GM12878 (cell line): ENCODE measurements around the gene VWA3A. TPM values are rescaled to one million over a fixed set of nuclear protein-coding genes. Genes with fewer than 3 reads are reported as not detected.

ENCODE experiments used
- ATAC-seq: fragments of 200-7000 bp; cut with Tn5 transposase; 3 replicates; pipeline ENCODE4 v1.9.1; 2020; ENCODE audit warnings: mild to moderate bottlenecking, moderate library complexity
- BruUV-seq: library from RNA; stranded (reverse); fragments of 400-500 nt; replicated peaks from 2 replicates; lab custom pipeline; 2021; lab: Mats Ljungman, UMichigan
- CTCF ChIA-PET: fragments of 300-600 bp; sonication (Branson Sonifier 250); formaldehyde crosslinking; extraction: SDS; loops from one replicate; lab custom pipeline; 2021; ENCODE audit warnings: inconsistent platforms; lab: Yijun Ruan, JAX
- POLR2A ChIA-PET: fragments of 350-600 bp; formaldehyde crosslinking; extraction: SDS; loops from one replicate; lab custom pipeline; 2021; ENCODE audit warnings: inconsistent platforms; lab: Charles Lee
- RAD21 ChIA-PET: fragments of 300-600 bp; sonication (Branson Sonifier 250); formaldehyde crosslinking; loops from one replicate; lab custom pipeline; 2023; ENCODE audit warnings: antibody characterized with exemption; ENCODE audit not compliant: unreplicated experiment; lab: Charles Lee
- SMC1A ChIA-PET: fragments of 300-600 bp; sonication (Branson Sonifier 250); formaldehyde crosslinking; loops from one replicate; lab custom pipeline; 2023; ENCODE audit not compliant: unreplicated experiment, uncharacterized antibody; lab: Charles Lee
- DNase-seq: peaks from one replicate; pipeline ENCODE4 v3.0.0-alpha.2; 2011; ENCODE audit warnings: low read depth, low spot score
- FAIRE-seq: peaks from 3 replicates; lab custom pipeline; 2011; peaks lifted over from hg19 to GRCh38; lab: Jason Lieb, UNC
- H2AFZ ChIP-seq: 2 replicates; pipeline ENCODE4 v1.6.0; 2011; ENCODE audit warnings: low read depth, low read length, control low read depth; ENCODE audit not compliant: control insufficient read depth
- H3K27ac ChIP-seq: 2 replicates; pipeline ENCODE4 v1.5.1; 2011; ENCODE audit warnings: control low read depth; ENCODE audit not compliant: control insufficient read depth, insufficient read depth
- H3K27me3 ChIP-seq, 2 experiments: replicated peaks in 1 of 2; 2 replicates each; pipeline versions ENCODE4 v1.6.0 to v1.6.1; 2011; ENCODE audit warnings: low read length in 1 of 2; ENCODE audit not compliant: control insufficient read depth in 2 of 2, insufficient read depth in 2 of 2
- H3K36me3 ChIP-seq, 2 experiments: 2 replicates each; pipeline ENCODE4 v1.5.1; 2011; ENCODE audit warnings: low read length in 1 of 2; ENCODE audit not compliant: control insufficient read depth in 2 of 2, insufficient read depth in 2 of 2
- H3K4me1 ChIP-seq: 2 replicates; pipeline ENCODE4 v1.6.1; 2011; ENCODE audit warnings: mild to moderate bottlenecking, low read length, moderate library complexity, mixed read lengths; ENCODE audit not compliant: control insufficient read depth, insufficient read depth
- H3K4me2 ChIP-seq: 2 replicates; pipeline ENCODE4 v1.6.0; 2011; ENCODE audit warnings: control low read depth; ENCODE audit not compliant: control insufficient read depth, insufficient read depth
- H3K4me3 ChIP-seq: fragments of 200-600 bp; sonication (generic); 2 replicates; pipeline ENCODE4 v1.5.1; 2016
- H3K79me2 ChIP-seq: 2 replicates; pipeline ENCODE4 v1.6.0; 2011; ENCODE audit warnings: low read length; ENCODE audit not compliant: control insufficient read depth, insufficient read depth
- H3K9ac ChIP-seq: 2 replicates; pipeline ENCODE4 v1.8.0; 2011; ENCODE audit warnings: low read length, control low read depth, mixed read lengths; ENCODE audit not compliant: control insufficient read depth, insufficient read depth
- H3K9me3 ChIP-seq: replicated peaks from 3 replicates; pipeline ENCODE4 v1.5.1; 2011; ENCODE audit warnings: mild to moderate bottlenecking, low read length; ENCODE audit not compliant: control insufficient read depth, insufficient read depth
- H4K20me1 ChIP-seq: 2 replicates; pipeline ENCODE4 v1.6.0; 2011; ENCODE audit not compliant: control insufficient read depth, insufficient read depth
- ATF2 ChIP-seq: IDR thresholded peaks from 2 replicates; pipeline ENCODE4 v1.6.1; 2012; ENCODE audit warnings: low read length, inconsistent platforms
- BACH1 ChIP-seq: fragments of 450-650 bp; IDR thresholded peaks from 2 replicates; pipeline ENCODE4 v1.6.1; 2017; ENCODE audit warnings: mild to moderate bottlenecking, borderline replicate concordance
- CBX3 ChIP-seq: fragments of 200-600 bp; sonication (generic); IDR thresholded peaks from 2 replicates; pipeline ENCODE4 v1.6.1; 2016; ENCODE audit warnings: low read depth, borderline replicate concordance
- CBX5 ChIP-seq: sonication (generic); IDR thresholded peaks from 2 replicates; pipeline ENCODE4 v1.6.1; 2016; ENCODE audit warnings: low read depth, moderate library complexity, mild to moderate bottlenecking, inconsistent platforms
- FOXM1 ChIP-seq: IDR thresholded peaks from 2 replicates; pipeline ENCODE4 v1.6.1; 2012; ENCODE audit warnings: low read depth, mild to moderate bottlenecking, inconsistent platforms, low read length, moderate library complexity
- HDGF ChIP-seq: fragments of 450-650 bp; IDR thresholded peaks from 2 replicates; pipeline ENCODE4 v1.6.1; 2016; ENCODE audit warnings: antibody characterized with exemption
- TAF1 ChIP-seq: IDR thresholded peaks from 2 replicates; pipeline ENCODE4 v1.6.1; 2011; ENCODE audit warnings: mild to moderate bottlenecking, low read depth, low read length, borderline replicate concordance
- WRNIP1 ChIP-seq: IDR thresholded peaks from 2 replicates; pipeline ENCODE4 v1.6.1; 2011; ENCODE audit warnings: low read depth, low read length, improper control_type of control experiment, borderline replicate concordance
- WGBS: methylation state at CpG from one replicate; pipeline ENCODE4 v1.1.6; 2016; ENCODE audit warnings: low lambda C conversion rate; ENCODE audit not compliant: insufficient replicate concordance, insufficient coverage; ENCODE audit errors: missing lambda C conversion rate; 5-methylcytosine and 5-hydroxymethylcytosine counted together
- in situ Hi-C: fragments of 300-500 bp; cut with MboI; formaldehyde crosslinking; loops from 9 replicates; pipeline ENCODE4 v1.14.3; 2018; ENCODE audit warnings: mixed read lengths
- intact Hi-C: fragments of 100-400 bp; cut with micrococcal nuclease; formaldehyde crosslinking; loops from one replicate; pipeline ENCODE4 v1.14.2; 2022; ENCODE audit not compliant: unreplicated experiment
- polyA plus RNA-seq, 11 experiments: library from polyadenylated mRNA; depleted of rRNA in 4 of 11; unstranded in 6 of 11; stranded (reverse) in 5 of 11; fragments of >200 nt; fragmentation: Nextera tagmentation in 4 of 11; fragmentation: Illumina TruSeq in 1 of 11; extraction: Ambion mirVana in 4 of 11; extraction: Trizol in 1 of 11; gene quantifications; 1 replicate in 1 of 11; 2 replicates in 10 of 11; pipeline versions ENCODE4 v1.2.1 to v1.2.3, GENCODE V29; 2011 to 2016; ENCODE audit warnings: inconsistent platforms in 2 of 11, missing spikeins in 2 of 11, low read depth in 1 of 11
- total RNA-seq, 4 experiments: library from RNA; depleted of rRNA in 3 of 4; stranded (reverse); fragments of >200 nt in 3 of 4; fragmentation: Illumina TruSeq in 1 of 4; extraction: Trizol in 1 of 4; gene quantifications; 2 replicates each; pipeline versions ENCODE4 v1.2.1 to v1.2.3, GENCODE V29; 2013 to 2021

The VWA3A gene
- total and polyA plus RNA-seq, 10 of the 15 experiments (the other 5 are each of a cell fraction or from before 2014, with no cell fraction given), result 0.01 TPM; not detected in 9

- intact Hi-C loops, result no loop called here
- Histone ChIP-seq H3K79me2 (no peaks in the 10 kb centered on the region), H3K4me2 (no peak overlapping the region), H2AFZ (no peak overlapping the region; the same call in 1 of the 2 replicates), H3K36me3 (no peaks in the 10 kb centered on the region), H3K4me3 (no peak overlapping the region), H3K27me3 (peaks cover 0 to 2% of the 10 kb centered on the region in 2 experiments; a peak in 2 of 4 replicates), H4K20me1 (no peaks in the 10 kb centered on the region)
- ChIA-PET SMC1A (interaction anchor here (0.9 to 7.0 kb wide), 3 partner anchors 26 to 101 kb away, joined by 3 to 39 read pairs (median 12); no protein-coding TSS in a partner anchor), POLR2A (no interaction called here), RAD21 (interaction anchor here (1.6 kb wide), 1 partner anchor 114 kb away, joined by 3 read pairs; no protein-coding TSS in a partner anchor)
- ATAC-seq, result no peak
- FAIRE-seq, result no peak
- TF ChIP-seq ATF2 (no peak), FOXM1 (no peak), WRNIP1 (no peak), BACH1 (no peak), HDGF (no peak), CBX3 (no peak), CBX5 (no peak), TAF1 (no peak)
- TF ChIP-seq, all 136 proteins: peak for 0
- in situ Hi-C loops, result loop anchor here (5.0 kb wide), 1 partner anchor 84 kb away; no protein-coding TSS in a partner anchor
- no peak for DNase-seq
- Histone ChIP-seq H3K4me1 (no peaks in the 10 kb centered on the region), H3K27ac (no peak overlapping the region), H3K9ac (no peak overlapping the region), H3K9me3 (no peaks in the 10 kb centered on the region)
- WGBS, result 27% methylated on average over 1 of the region's 1 CpG
- CTCF ChIA-PET, result interaction anchor here (1.1 kb wide), 1 partner anchor 102 kb away, joined by 3 read pairs; no protein-coding TSS in a partner anchor
- no TSS peak for BruUV-seq
These were observed 11.1 kb downstream of the VWA3A start for GRCh38 chr16:22103441-22103840.
